ENCODE results near the gene PVR.

PVR gene

DNA sequence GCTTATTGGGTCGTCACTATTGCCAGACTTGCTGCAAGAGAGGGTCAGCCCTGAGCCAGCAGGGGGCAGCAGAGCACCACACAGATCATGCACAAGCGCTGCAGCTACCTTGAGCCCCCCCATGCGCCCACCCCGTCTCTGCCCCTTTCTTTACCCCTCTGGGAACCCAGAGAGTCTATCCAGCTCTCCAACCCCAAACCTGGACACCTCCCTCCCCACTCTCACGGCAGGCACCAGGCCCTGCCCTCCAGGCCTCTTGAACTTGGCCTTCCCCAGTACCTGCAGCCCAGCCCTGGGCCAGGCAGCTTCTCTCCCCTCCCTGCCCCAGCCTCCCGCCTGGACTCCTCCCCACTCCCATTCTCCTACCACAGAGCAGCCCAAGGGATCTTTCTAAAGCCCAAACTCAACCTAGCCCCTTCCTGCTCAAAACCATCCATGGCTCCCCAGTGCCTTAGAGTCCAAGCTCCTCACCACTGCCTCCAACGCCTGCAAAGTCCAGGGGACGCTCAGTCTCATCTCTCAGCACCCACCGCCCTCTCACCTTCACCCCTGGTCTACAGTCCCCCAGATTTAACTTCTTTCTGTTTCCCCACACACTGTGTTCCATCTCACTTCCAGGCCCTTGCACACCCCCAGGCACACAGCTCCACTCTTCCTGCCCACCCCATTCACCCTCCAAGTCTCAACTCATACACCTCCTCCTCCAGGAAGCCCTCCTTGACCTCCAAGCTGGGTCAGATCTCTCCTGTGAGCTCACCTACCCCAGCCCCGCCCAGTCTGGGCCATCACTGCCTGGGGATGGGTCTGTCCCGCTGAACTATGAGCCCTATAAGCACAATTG, 45.8 kb downstream of the PVR start:
- peak; percentile 90 for DNase-seq (ENCODE audit: low read depth)
- H3K4me3 ChIP-seq (ENCODE audit: low read depth, low read length), result no peak overlapping the region
- TF ChIP-seq, protein P1, sequence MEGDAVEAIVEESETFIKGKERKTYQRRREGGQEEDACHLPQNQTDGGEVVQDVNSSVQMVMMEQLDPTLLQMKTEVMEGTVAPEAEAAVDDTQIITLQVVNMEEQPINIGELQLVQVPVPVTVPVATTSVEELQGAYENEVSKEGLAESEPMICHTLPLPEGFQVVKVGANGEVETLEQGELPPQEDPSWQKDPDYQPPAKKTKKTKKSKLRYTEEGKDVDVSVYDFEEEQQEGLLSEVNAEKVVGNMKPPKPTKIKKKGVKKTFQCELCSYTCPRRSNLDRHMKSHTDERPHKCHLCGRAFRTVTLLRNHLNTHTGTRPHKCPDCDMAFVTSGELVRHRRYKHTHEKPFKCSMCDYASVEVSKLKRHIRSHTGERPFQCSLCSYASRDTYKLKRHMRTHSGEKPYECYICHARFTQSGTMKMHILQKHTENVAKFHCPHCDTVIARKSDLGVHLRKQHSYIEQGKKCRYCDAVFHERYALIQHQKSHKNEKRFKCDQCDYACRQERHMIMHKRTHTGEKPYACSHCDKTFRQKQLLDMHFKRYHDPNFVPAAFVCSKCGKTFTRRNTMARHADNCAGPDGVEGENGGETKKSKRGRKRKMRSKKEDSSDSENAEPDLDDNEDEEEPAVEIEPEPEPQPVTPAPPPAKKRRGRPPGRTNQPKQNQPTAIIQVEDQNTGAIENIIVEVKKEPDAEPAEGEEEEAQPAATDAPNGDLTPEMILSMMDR (IDR thresholded peaks at IDR 0.05; ENCODE audit: insufficient read depth, low read depth, low read length, missing control alignments), result peak; percentile 98

DNA sequence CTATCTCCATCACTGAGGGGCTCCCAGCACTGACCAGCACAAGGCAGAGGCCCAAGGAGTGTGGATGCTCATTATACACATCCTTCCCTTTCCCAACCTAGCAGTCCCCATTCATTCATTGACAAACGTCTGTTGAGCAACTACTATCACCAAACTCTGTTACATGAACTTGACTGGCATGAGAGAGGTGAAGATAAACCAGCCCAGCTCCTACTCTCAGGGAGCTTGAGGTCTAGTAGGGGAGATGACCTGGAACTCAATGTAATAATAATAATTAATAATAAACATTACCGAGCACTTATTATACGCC, 46.4 kb downstream of the PVR start:
- no peak for DNase-seq (ENCODE audit: low read depth)
- TF ChIP-seq, protein P1 (IDR thresholded peaks at IDR 0.05; ENCODE audit: insufficient read depth, low read depth, low read length, missing control alignments), result no peak
- no peak overlapping the region for H3K4me3 ChIP-seq (ENCODE audit: low read depth, low read length)

DNA sequence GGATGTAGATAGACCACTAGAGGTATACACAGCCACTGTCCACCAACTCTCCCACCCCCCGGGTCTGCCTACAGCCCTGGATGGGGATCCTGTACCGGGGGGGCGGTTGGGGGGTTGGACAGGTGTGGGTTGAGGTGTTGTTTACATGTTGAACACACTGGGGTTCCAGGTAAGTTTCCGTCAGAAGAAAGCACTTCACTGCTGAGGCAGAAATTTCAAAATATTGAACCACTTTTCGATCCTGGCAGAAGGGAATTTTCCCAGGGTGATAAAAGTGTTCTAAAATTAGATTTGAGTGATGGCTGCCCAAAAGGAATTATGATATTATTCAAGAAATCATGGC, 48.6 kb downstream of the PVR start:
- TF ChIP-seq, protein P1 (IDR thresholded peaks at IDR 0.05; ENCODE audit: insufficient read depth, low read depth, low read length, missing control alignments), result no peak
- DNase-seq (ENCODE audit: low read depth), result no peak
- no peak overlapping the region for H3K4me3 ChIP-seq (ENCODE audit: low read depth, low read length)

DNA sequence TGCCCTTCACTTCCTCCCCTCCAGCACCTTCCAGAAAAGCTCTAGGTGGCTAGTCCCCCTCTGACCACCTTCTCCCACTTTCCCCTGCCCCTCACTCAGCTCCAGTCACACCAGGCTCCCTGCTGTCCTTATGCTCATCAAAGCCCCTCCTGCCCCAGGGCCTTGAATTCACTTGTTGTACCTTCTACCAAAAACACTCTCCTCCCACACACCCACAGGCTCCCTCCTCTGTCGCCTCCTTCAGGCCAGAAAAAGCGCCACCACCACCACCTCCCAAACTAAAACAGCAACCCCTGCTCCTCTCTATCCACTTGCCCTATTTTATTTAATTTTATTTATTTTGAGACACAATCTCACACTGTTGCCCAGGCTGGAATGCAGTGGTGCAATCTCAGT, 50.5 kb downstream of the PVR start:
- H3K4me3 ChIP-seq (ENCODE audit: low read depth, low read length), result no peak overlapping the region
- TF ChIP-seq, protein P1 (IDR thresholded peaks at IDR 0.05; ENCODE audit: insufficient read depth, low read depth, low read length, missing control alignments), result peak; percentile 48
- peak; percentile 43 for DNase-seq (ENCODE audit: low read depth)

DNA sequence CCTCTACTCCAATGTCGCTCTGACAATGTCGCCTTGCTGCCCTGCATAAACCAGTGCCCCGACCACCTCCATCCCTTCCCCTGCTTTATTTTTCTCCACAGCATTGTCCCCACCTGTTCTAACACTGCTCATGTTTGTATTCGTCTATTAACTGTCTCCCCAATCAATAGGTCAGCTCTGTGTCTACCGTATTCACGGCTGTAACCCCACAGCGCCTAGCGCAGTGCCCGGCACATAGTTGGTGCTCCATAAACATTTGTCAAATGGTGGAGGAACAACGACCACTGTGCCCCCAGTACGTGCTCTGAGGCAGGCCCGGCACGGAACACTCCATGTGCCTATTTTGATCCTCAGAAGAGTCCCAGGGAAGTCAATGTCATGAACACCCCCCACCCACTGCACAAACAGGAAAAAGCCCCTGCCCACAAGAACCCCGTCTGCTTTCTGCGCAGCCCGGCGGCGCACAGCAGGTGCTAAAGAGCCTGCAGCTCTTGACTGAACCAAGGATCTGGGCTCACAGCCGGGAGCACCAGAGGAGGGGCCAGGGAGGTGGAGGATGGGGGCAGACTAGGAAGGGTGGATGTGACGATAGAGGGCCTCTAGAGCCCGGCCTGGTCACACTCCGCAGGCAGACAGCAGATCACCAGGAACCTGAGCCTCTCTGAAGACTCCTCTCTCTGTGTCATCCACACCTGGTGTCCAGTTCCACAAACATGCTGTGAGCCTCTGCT, 53.4 kb downstream of the PVR start:
- no peak overlapping the region for H3K4me3 ChIP-seq (ENCODE audit: low read depth, low read length)
- TF ChIP-seq, protein P1 (IDR thresholded peaks at IDR 0.05; ENCODE audit: insufficient read depth, low read depth, low read length, missing control alignments), result no peak
- no peak for DNase-seq (ENCODE audit: low read depth)

DNA sequence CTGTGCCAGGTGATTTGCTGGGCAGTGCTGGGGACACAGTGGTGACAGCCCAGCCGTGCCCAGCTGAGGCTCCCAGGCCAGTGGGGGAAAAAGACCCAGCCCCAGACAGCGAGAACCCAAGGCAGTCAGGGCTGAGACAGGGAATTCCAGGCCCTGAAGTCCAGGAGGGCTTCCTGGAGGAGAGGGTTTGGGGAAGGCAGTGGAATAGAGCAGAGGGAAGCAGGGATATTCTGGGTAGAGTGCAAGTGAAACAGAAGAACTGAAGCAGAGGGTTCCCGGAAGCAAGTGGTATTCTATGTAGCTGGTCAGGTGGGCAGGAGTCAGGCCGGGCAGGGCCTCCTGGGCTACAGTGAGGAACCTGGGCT, 53.9 kb downstream of the PVR start:
- H3K4me3 ChIP-seq (ENCODE audit: low read depth, low read length), result no peak overlapping the region
- DNase-seq (ENCODE audit: low read depth), result no peak
- TF ChIP-seq, protein P1 (IDR thresholded peaks at IDR 0.05; ENCODE audit: insufficient read depth, low read depth, low read length, missing control alignments), result no peak

All from GM12865 (cell line).